ENCODE measurements around the gene SIPA1. TPM values are rescaled to one million over a fixed set of nuclear protein-coding genes. Genes with fewer than 3 reads are reported as not detected.

SIPA1 gene
- total and polyA plus RNA-seq, 4 donors: 15.4 to 34.9 (median 22.8) TPM

DNA sequence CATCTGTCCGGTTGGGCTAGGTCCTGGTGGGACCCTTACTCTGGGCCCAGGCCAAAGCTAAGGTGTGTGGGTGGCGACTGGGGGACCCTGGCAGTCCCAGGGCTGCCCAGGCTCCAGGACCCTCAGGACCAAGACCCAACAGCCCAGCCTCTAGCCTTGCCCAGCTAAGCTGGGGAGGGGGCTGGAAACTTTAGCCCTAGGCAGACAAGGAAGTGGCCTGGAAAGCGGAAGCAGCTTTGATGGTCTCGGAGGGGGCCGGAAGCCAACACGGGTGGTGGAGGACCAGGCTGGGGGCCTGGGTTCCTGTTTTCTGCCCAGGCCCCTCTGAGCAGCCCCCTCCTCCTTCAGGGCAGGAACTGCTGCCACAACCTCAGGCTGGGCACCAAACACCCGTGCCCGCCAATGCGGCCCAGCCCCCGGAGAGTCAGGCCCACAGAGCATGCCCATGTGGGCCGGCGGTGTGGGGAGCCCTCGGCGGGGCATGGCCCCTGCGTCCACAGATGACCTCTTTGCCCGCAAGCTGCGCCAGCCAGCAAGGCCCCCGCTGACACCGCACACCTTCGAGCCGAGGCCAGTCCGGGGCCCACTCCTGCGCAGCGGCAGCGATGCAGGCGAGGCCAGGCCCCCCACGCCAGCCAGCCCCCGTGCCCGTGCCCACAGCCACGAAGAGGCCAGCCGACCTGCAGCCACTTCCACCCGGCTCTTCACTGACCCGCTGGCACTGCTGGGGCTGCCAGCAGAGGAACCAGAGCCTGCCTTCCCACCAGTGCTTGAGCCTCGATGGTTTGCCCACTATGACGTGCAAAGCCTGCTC lies 2.8 kb downstream of the SIPA1 start:
- Histone ChIP-seq H3K27ac (ENCODE audit: low read depth in 1 of 2, low read length in 2 of 2) (peak overlapping the region; percentile 75 to 86), H3K9me3 (ENCODE audit: control insufficient read depth in 4 of 4, low read length in 3 of 4) (no peaks in the 10 kb centered on the region), H3K36me3 (ENCODE audit: control insufficient read depth in 4 of 4, insufficient read depth in 3 of 4, low read depth in 1 of 4, low read length in 3 of 4) (peaks cover 4 to 10% (median 7%) of the 10 kb centered on the region in 4 donors), H3K27me3 (ENCODE audit: control insufficient read depth in 4 of 4, insufficient read depth in 4 of 4, low read length in 3 of 4) (no peaks in the 10 kb centered on the region), H3K9ac (ENCODE audit: low read depth in 1 of 2, low read length in 2 of 2) (peak overlapping the region in 1 of 2 donors; percentile 55), H3K4me3 (ENCODE audit: low read depth in 1 of 3, low read length in 3 of 3) (peak overlapping the region in 2 of 3 donors; percentile 5 to 23), H3K4me1 (ENCODE audit: control insufficient read depth in 4 of 4, insufficient read depth in 4 of 4, low read length in 3 of 4) (peaks cover 3 to 46% (median 26%) of the 10 kb centered on the region in 4 donors)
- 73% methylated on average over 35 of the region's 35 CpGs for WGBS
- TF ChIP-seq GABPA (IDR thresholded peaks at IDR 0.05 in 1 of 2, conservative IDR thresholded peaks at IDR 0.05 in 1 of 2): peak in 1 of 2 donors; percentile 46
- TF ChIP-seq SP1 (IDR thresholded peaks at IDR 0.05): peak; percentile 1
- TF ChIP-seq FOXA2 (IDR thresholded peaks at IDR 0.05): no peak
- no peak for TF ChIP-seq TAF1 (conservative IDR thresholded peaks at IDR 0.05)
- no peak for DNase-seq (ENCODE audit: low spot score)

- H3K36me3 ChIP-seq (ENCODE audit: control insufficient read depth in 4 of 4, insufficient read depth in 3 of 4, low read depth in 1 of 4, low read length in 3 of 4): peaks cover 0 to 4% (median 1%) of the 10 kb centered on the region in 4 donors
- H3K27me3 ChIP-seq (ENCODE audit: control insufficient read depth in 4 of 4, insufficient read depth in 4 of 4, low read length in 3 of 4): no peaks in the 10 kb centered on the region
- H3K9me3 ChIP-seq (ENCODE audit: control insufficient read depth in 4 of 4, low read length in 3 of 4): no peaks in the 10 kb centered on the region
- peaks cover 2 to 42% (median 26%) of the 10 kb centered on the region in 4 donors for H3K4me1 ChIP-seq (ENCODE audit: control insufficient read depth in 4 of 4, insufficient read depth in 4 of 4, low read length in 3 of 4)
- peak overlapping the region; percentile 75 to 86 for H3K27ac ChIP-seq (ENCODE audit: low read depth in 1 of 2, low read length in 2 of 2)
- H3K9ac ChIP-seq (ENCODE audit: low read depth in 1 of 2, low read length in 2 of 2): no peak overlapping the region
- WGBS: 78% methylated on average over 16 of the region's 16 CpGs
- no peak for TF ChIP-seq TAF1 (conservative IDR thresholded peaks at IDR 0.05)
- TF ChIP-seq REST (IDR thresholded peaks at IDR 0.05): no peak
- no peak for TF ChIP-seq ZBTB33 (IDR thresholded peaks at IDR 0.05)
- TF ChIP-seq, protein P1, sequence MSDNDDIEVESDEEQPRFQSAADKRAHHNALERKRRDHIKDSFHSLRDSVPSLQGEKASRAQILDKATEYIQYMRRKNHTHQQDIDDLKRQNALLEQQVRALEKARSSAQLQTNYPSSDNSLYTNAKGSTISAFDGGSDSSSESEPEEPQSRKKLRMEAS (IDR thresholded peaks at IDR 0.05): no peak
- no peak for TF ChIP-seq SP1 (IDR thresholded peaks at IDR 0.05)
- no peak for TF ChIP-seq FOXA2 (IDR thresholded peaks at IDR 0.05)
- no peak for TF ChIP-seq RAD21 (IDR thresholded peaks at IDR 0.05)
- TF ChIP-seq RXRA (IDR thresholded peaks at IDR 0.05): no peak
- TF ChIP-seq JUND (IDR thresholded peaks at IDR 0.05): no peak
- no peak for TF ChIP-seq NR2F2 (IDR thresholded peaks at IDR 0.05)
- no peak for TF ChIP-seq ATF3 (IDR thresholded peaks at IDR 0.05)
- TF ChIP-seq, protein P2, sequence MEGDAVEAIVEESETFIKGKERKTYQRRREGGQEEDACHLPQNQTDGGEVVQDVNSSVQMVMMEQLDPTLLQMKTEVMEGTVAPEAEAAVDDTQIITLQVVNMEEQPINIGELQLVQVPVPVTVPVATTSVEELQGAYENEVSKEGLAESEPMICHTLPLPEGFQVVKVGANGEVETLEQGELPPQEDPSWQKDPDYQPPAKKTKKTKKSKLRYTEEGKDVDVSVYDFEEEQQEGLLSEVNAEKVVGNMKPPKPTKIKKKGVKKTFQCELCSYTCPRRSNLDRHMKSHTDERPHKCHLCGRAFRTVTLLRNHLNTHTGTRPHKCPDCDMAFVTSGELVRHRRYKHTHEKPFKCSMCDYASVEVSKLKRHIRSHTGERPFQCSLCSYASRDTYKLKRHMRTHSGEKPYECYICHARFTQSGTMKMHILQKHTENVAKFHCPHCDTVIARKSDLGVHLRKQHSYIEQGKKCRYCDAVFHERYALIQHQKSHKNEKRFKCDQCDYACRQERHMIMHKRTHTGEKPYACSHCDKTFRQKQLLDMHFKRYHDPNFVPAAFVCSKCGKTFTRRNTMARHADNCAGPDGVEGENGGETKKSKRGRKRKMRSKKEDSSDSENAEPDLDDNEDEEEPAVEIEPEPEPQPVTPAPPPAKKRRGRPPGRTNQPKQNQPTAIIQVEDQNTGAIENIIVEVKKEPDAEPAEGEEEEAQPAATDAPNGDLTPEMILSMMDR (IDR thresholded peaks at IDR 0.05; ENCODE audit: low read depth, low read length, missing input control): no peak
- no peak for TF ChIP-seq HNF4A (conservative IDR thresholded peaks at IDR 0.05)
- peak overlapping the region in 2 of 3 donors; percentile 5 to 23 for H3K4me3 ChIP-seq (ENCODE audit: low read depth in 1 of 3, low read length in 3 of 3)
- no peak for DNase-seq (ENCODE audit: low spot score)
These were observed 3.6 kb downstream of the SIPA1 start for GRCh38 chr11:65641297-65642013.

Data from liver (tissue), 9 donors.